Posterior vena cava (tissue), 2 donors: ENCODE results near the gene CCNT2. TPM values are rescaled to one million over a fixed set of nuclear protein-coding genes. Genes with fewer than 3 reads are reported as not detected.
"Not testable (repeated sequence)": the region's sequence is repeated elsewhere in the genome, so short reads cannot be mapped to it uniquely, and the experiment has no call there.

Experiments
- DNase-seq: peaks from one replicate; pipeline ENCODE4 v3.0.0-alpha.2; 2020; ENCODE audit warnings: low spot score
- intact Hi-C, 2 donors: fragments of 100-400 bp; cut with DNase I; formaldehyde crosslinking; loops; one replicate each; pipeline versions ENCODE4 v1.14.1 to v1.14.2; 2022 to 2023
- long read RNA-seq, 2 donors: library from polyadenylated mRNA; unstranded; transcript quantifications; one replicate each; pipeline ENCODE4 v2.0.0, GENCODE V29; 2020 to 2021
- total RNA-seq, 2 donors: library from RNA; stranded (reverse); fragmentation: NEBNext Ultra II Directional; extraction: Animal tissue kit (Norgen Biotek cat#: 25700); gene quantifications; one replicate each; pipeline ENCODE4 v1.2.1, GENCODE V29; 2021
- donor health status: DM: yes; HTN: yes; CAD: no.
- donor health status: DM: yes; HTN: yes; CAD: no.

The CCNT2 gene
- 10 to 100 TPM; 32.1 to 34.0 TPM for total RNA-seq
- long read RNA-seq, donor 1, full-length matches to known transcripts: 4 of 8 reads
- long read RNA-seq, donor 1, partial matches to known transcripts: 0 of 8 reads
- long read RNA-seq, donor 1, other reads (novel, unspliced or antisense): 4 of 8 reads
- long read RNA-seq, donor 2, full-length matches to known transcripts: 20 of 33 reads
- long read RNA-seq, donor 2, partial matches to known transcripts: 1 of 33 reads
- long read RNA-seq, donor 2, other reads (novel, unspliced or antisense): 12 of 33 reads

- intact Hi-C loops: no loop called here
These were observed at the start of gene CCNT2 for GRCh38 chr2:134918526-134919340. CCNT2 (plus strand) TSS chr2:134918822; CDS start chr2:134918855, 33 bp downstream.

GRCh38 chr2:134869946-134870736, 48.5 kb upstream of the CCNT2 start:
- intact Hi-C loops: no loop called here
- DNase-seq: no peak

More at GRCh38 chr2:134918526-134919340, at the start of gene CCNT2:
- peak; percentile 100 for DNase-seq

GRCh38 chr2:134873152-134873551, 45.5 kb upstream of the CCNT2 start:
- no peak for DNase-seq
- intact Hi-C loops: no loop called here

- no peak for DNase-seq
- intact Hi-C loops: no loop called here
These were observed 43.3 kb upstream of the CCNT2 start for GRCh38 chr2:134875309-134875708.

- DNase-seq: no peak
- intact Hi-C loops: no loop called here
These were observed 35.8 kb upstream of the CCNT2 start for GRCh38 chr2:134882773-134883172.

- DNase-seq: no peak
- intact Hi-C loops: no loop called here
These were observed 34.9 kb upstream of the CCNT2 start for GRCh38 chr2:134883552-134884293.

GRCh38 chr2:134884435-134884834, 34.2 kb upstream of the CCNT2 start:
- no peak for DNase-seq
- intact Hi-C loops: no loop called here

GRCh38 chr2:134892282-134893035, 26.2 kb upstream of the CCNT2 start:
- intact Hi-C loops: no loop called here
- no peak for DNase-seq

- DNase-seq: no peak
- intact Hi-C loops: no loop called here
These were observed 20.7 kb upstream of the CCNT2 start for GRCh38 chr2:134897932-134898331.

- intact Hi-C loops: no loop called here
- no peak for DNase-seq
These were observed 19.4 kb upstream of the CCNT2 start for GRCh38 chr2:134899204-134899603.

- DNase-seq: no peak
- intact Hi-C loops: no loop called here
These were observed 18.5 kb upstream of the CCNT2 start for GRCh38 chr2:134900151-134900550.

GRCh38 chr2:134903701-134904100, 14.9 kb upstream of the CCNT2 start:
- intact Hi-C loops: not testable (repeated sequence)

GRCh38 chr2:134905168-134905567, 13.5 kb upstream of the CCNT2 start:
- intact Hi-C loops: no loop called here
- DNase-seq: no peak

More at GRCh38 chr2:134903701-134904100, 14.9 kb upstream of the CCNT2 start:
- not testable (repeated sequence) for DNase-seq

GRCh38 chr2:134906726-134907125, 11.9 kb upstream of the CCNT2 start:
- intact Hi-C loops: no loop called here
- DNase-seq: no peak

GRCh38 chr2:134907441-134908116, 11.0 kb upstream of the CCNT2 start:
- DNase-seq, intact Hi-C loops: not testable (repeated sequence)

- DNase-seq: no peak
- intact Hi-C loops: no loop called here
These were observed 7.7 kb upstream of the CCNT2 start for GRCh38 chr2:134910763-134911399.

- no peak for DNase-seq
- intact Hi-C loops: no loop called here
These were observed 7.2 kb upstream of the CCNT2 start for GRCh38 chr2:134911400-134911785.

GRCh38 chr2:134912361-134912760, 6.3 kb upstream of the CCNT2 start:
- no peak for DNase-seq
- intact Hi-C loops: no loop called here
